ENCODE data around the gene SMIM3. TPM values are rescaled to one million over a fixed set of nuclear protein-coding genes. Genes with fewer than 3 reads are reported as not detected.

The SMIM3 gene
- polyA plus RNA-seq, 1 experiment = 36.3 TPM

DNA sequence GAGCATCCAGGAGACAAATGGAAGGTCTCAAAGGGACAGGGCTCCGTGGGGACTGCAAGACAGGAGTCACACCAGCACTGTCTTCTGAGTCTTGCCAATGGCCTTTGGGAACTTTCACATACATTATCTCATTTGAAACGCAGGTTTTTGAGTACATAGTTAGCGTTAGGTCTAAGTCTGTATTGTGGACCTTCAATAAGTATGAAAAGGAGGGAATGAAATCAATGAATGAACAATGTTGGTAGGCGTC lies 19.3 kb upstream of the SMIM3 start:
- TF ChIP-seq, protein P1, sequence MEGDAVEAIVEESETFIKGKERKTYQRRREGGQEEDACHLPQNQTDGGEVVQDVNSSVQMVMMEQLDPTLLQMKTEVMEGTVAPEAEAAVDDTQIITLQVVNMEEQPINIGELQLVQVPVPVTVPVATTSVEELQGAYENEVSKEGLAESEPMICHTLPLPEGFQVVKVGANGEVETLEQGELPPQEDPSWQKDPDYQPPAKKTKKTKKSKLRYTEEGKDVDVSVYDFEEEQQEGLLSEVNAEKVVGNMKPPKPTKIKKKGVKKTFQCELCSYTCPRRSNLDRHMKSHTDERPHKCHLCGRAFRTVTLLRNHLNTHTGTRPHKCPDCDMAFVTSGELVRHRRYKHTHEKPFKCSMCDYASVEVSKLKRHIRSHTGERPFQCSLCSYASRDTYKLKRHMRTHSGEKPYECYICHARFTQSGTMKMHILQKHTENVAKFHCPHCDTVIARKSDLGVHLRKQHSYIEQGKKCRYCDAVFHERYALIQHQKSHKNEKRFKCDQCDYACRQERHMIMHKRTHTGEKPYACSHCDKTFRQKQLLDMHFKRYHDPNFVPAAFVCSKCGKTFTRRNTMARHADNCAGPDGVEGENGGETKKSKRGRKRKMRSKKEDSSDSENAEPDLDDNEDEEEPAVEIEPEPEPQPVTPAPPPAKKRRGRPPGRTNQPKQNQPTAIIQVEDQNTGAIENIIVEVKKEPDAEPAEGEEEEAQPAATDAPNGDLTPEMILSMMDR (IDR thresholded peaks at IDR 0.05; ENCODE audit: low read depth, low read length) = no peak
- CTCF ChIA-PET = interaction anchor here (0.6 to 2.6 kb wide), 4 partner anchors 20 to 311 kb away, joined by 3 to 11 read pairs (median 3); partner anchors contain the start of gene SMIM3
- POLR2A ChIA-PET = interaction anchor here (1.1 to 2.5 kb wide), 4 partner anchors 20 to 59 kb away, joined by 3 to 26 read pairs (median 8); partner anchors contain the start of genes RBM22 and SMIM3

DNA sequence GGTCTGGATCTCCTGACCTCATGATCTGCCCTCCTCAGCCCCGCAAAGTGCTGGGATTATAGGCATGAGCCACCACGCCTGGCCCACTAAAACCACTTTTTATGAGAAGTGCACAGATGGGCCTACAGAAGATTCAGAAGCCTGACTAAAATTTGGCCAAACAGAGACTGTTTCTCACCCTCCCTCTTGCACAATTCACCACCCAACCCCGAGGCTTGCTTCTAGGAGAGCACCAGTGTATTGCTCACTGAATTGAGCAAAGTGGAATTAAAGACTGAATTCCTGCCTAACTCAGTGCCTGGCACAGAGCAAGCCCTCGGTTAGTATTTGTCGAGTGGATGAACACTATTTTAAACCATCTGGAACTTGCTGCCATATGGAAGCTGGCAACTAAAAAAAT lies 16.3 kb upstream of the SMIM3 start:
- ChIA-PET POLR2A (no interaction called here), CTCF (interaction anchor here (1.2 kb wide), 1 partner anchor 17 kb away, joined by 6 read pairs; the partner anchor contains the start of gene SMIM3)
- TF ChIP-seq, protein P1 (IDR thresholded peaks at IDR 0.05; ENCODE audit: low read depth, low read length) = no peak
- no peak overlapping the region for H3K4me3 ChIP-seq (ENCODE audit: low read depth, low read length)
- no peaks in the 10 kb centered on the region; the same call in 1 of the 2 replicates for H3K9me3 ChIP-seq (ENCODE audit: control insufficient read depth, insufficient read depth, low read length)
- DNase-seq (ENCODE audit: low read depth, low spot score) = no peak
- H3K27ac ChIP-seq (ENCODE audit: low read depth, low read length) = no peak overlapping the region
- H3K27me3 ChIP-seq (ENCODE audit: control insufficient read depth, insufficient read depth, low read length) = no peaks in the 10 kb centered on the region

More for the DNA sequence above, 19.3 kb upstream of the SMIM3 start:
- DNase-seq (ENCODE audit: low read depth, low spot score) = no peak
- Histone ChIP-seq H3K9me3 (ENCODE audit: control insufficient read depth, insufficient read depth, low read length) (no peaks in the 10 kb centered on the region), H3K27me3 (ENCODE audit: control insufficient read depth, insufficient read depth, low read length) (no peaks in the 10 kb centered on the region), H3K27ac (ENCODE audit: low read depth, low read length) (peak overlapping the region; percentile 97), H3K4me3 (ENCODE audit: low read depth, low read length) (peak overlapping the region; percentile 88)

DNA sequence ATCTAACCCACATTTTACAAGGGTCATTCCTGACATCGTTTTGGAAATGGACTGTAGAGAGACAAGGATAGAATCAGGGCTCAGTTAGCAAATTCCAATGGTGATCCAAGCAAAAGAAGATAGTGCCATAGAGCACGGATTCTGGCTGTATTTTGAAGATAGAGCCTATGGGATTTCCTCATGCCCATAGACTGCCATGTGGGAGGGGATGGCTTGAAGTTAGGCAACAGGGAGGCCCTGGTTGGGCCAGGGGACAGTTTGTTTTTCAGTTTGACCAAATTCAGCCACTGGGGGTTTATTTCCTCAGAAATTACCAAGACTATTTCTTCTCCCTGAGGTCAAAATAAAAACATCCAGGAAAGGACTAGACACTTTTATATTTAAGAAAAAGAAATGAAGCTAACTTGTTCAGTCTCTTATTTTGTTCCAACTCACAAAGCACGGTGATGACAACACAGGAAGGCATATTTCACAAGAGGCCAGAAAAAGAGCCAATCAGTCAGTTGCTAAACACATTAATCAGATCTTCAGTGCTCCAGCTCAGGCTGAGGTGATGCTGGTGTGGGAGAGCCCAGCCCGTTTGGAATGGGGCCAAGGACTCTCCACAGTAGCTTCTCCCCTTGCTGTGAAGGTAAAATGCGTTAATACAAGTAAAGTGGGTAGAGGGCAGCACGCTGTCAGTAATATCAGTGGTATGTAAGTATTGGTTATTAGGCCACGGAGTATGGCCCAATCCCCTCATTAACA lies 15.4 kb upstream of the SMIM3 start:
- H3K9me3 ChIP-seq (ENCODE audit: control insufficient read depth, insufficient read depth, low read length) = no peaks in the 10 kb centered on the region; the same call in 1 of the 2 replicates
- CTCF ChIA-PET = interaction anchor here (1.0 to 1.2 kb wide), 2 partner anchors 14 to 16 kb away, joined by 5 to 6 read pairs; partner anchors contain the start of gene SMIM3
- no peak overlapping the region for H3K4me3 ChIP-seq (ENCODE audit: low read depth, low read length)
- H3K27me3 ChIP-seq (ENCODE audit: control insufficient read depth, insufficient read depth, low read length) = no peaks in the 10 kb centered on the region
- POLR2A ChIA-PET = interaction anchor here (0.8 kb wide), 1 partner anchor 18 kb away, joined by 3 read pairs; no protein-coding TSS in a partner anchor
- TF ChIP-seq, protein P1 (IDR thresholded peaks at IDR 0.05; ENCODE audit: low read depth, low read length) = no peak
- DNase-seq (ENCODE audit: low read depth, low spot score) = no peak
- H3K27ac ChIP-seq (ENCODE audit: low read depth, low read length) = no peak overlapping the region

DNA sequence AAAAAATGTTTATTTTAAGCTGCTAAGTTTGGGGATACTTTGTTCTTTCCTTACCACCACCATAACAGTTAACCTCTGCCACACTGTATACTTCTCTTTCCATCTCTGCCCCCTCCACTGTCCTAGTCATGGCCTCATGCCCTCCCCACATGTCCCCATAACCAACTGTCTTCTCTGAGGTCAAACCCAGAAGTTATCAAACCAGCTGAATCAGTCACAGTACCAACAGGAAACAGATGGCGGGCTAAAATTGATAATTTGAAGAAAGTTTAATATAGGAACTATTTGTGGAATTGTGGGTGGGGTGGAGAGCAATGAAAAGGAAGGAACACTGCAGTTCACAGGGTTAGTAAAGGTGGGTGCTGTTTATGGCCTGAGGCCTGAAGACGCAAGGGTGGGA lies 14.0 kb upstream of the SMIM3 start:
- DNase-seq (ENCODE audit: low read depth, low spot score) = no peak
- H3K27me3 ChIP-seq (ENCODE audit: control insufficient read depth, insufficient read depth, low read length) = no peaks in the 10 kb centered on the region
- H3K27ac ChIP-seq (ENCODE audit: low read depth, low read length) = no peak overlapping the region
- CTCF ChIA-PET = interaction anchor here (0.9 to 1.0 kb wide), 2 partner anchors 82 to 351 kb away, joined by 4 read pairs; partner anchors contain the start of gene IRGM
- H3K4me3 ChIP-seq (ENCODE audit: low read depth, low read length) = no peak overlapping the region
- H3K9me3 ChIP-seq (ENCODE audit: control insufficient read depth, insufficient read depth, low read length) = no peaks in the 10 kb centered on the region; the same call in 1 of the 2 replicates
- POLR2A ChIA-PET = no interaction called here
- TF ChIP-seq, protein P1 (IDR thresholded peaks at IDR 0.05; ENCODE audit: low read depth, low read length) = no peak

All from AG04450 (cell line).